Measurements from ENCODE around the gene UNC5C.
A peak's percentile ranks its signal among the peaks of the same experiment; 100 is the strongest.
"Not testable (repeated sequence)": the region's sequence is repeated elsewhere in the genome, so short reads cannot be mapped to it uniquely, and the experiment has no call there.

The UNC5C gene

DNA sequence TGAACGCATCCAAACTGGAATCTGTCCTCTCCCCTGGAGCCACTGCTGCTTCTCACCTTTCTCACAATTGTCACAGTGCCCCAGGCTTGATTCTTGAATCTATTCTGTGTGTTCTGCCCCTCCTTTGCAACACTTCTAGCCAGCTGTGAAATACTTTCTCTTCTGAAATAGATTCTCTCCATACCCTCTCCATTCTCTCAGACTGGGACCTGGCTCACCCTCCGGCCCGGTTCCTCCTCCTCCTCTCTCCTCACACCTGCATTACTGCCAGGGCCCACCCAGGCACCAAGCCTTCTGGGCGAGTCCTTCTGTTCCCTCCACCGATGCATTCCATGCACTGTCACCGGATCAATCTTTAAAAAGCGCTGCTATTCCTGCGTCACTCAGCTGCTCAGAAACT, 336.1 kb downstream of the UNC5C start:
- no peak for DNase-seq

GRCh38 chr4:95209927-95210326, 338.8 kb downstream of the UNC5C start:
- no peak for DNase-seq

DNA sequence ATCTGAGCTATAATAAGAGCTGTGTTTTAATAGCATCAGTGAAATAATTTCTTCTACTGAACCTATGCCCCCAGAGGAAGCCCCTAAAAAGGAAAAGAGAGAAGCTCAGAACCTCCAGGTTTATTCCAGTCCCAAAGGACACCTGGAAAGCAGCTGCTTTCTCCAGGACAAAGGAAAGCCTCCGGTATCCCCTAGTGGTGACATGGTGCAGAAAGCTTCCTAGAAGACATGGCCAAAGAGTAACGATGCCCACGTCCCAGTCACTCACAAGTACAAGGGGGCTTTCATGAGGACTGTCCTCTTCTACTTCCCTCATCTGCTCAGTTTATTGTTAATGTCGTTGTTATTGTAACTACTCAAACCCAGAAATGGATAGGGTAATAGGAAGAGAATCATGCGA, 343.9 kb downstream of the UNC5C start:
- no peak for DNase-seq

GRCh38 chr4:95204267-95204844, 344.4 kb downstream of the UNC5C start:
- DNase-seq, result no peak

DNA sequence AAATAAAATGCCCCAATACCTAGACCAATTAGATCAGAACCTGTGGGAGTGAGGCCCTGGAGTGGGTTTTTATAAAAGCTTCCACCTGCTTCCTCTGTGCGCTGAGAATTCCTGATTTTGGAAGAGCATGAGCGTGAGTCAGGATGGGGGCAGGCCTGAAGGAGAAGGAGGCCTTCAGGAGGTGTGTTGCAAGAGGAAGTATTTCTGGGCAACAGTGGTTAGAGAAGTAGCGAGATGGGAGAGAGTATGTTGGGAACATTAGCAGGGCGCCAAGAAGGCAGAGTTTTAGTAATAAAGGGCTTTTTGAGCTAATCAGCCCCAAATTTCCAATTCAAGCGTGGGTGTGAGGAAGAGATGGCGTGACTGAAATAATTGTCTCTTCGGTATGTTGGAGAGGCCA, 349.8 kb downstream of the UNC5C start:
- peak; percentile 49 to 61 for DNase-seq

GRCh38 chr4:95197353-95197752, 351.4 kb downstream of the UNC5C start:
- no peak for DNase-seq

DNA sequence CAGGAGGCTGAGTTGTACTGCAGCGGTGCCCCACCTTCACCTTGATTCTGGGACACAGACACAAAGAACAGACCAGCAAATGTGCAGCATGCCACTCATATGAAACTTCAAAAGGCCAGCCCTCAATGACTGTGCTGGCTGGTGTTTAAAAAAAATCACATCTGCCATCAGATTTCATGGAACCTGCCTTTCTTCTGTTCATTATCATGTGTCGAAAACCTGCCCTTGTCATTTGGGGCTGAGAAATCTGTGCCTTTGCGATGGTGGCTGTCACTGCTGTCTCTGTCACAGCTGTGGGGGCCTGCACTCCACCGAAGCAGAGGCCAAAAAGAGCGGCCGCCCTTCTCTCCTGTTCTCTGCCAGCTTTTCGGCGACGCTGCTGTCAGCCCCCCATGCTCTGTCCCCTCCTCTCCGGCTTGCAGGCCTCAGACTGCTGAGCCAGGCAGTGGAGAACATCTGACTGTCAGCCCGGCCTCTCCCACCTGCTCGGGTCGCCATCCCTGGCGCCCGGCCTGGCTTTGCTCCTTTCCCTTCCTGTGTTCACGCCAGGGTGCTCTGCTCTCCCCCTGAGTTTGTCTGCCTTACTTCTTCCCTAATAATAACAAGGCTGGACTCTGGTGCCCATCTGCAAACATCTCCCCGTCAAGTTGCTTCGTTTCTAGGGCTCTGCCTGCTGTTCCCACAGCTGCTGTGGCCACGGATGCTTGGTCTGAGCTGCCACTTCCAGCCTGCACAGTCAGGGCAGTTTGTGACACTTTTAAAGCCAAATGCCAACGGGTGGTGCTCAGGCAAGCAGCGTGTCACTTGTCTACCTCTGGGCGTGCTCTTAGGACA, 355.2 kb downstream of the UNC5C start:
- no peak for DNase-seq

DNA sequence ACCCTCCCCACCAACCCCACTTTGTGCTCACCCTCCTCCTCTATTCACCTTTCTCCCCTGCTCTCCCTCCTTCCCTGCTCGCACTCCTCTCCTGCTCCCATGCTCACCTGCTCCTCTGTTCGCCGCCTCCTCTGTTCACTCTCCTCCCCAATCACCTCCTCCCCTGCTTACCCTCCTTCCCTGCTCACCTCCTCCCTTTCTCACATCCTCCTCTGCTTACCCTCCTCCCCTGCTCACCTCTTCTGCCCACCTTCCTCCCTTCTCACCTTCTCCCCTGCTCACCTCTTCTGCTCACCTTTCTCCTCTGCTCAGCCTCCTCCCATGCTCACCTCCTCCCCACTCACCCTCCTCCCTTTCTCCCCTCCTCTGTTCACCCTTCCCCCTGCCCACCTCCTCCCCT, 357.2 kb downstream of the UNC5C start:
- DNase-seq, result no peak

DNA sequence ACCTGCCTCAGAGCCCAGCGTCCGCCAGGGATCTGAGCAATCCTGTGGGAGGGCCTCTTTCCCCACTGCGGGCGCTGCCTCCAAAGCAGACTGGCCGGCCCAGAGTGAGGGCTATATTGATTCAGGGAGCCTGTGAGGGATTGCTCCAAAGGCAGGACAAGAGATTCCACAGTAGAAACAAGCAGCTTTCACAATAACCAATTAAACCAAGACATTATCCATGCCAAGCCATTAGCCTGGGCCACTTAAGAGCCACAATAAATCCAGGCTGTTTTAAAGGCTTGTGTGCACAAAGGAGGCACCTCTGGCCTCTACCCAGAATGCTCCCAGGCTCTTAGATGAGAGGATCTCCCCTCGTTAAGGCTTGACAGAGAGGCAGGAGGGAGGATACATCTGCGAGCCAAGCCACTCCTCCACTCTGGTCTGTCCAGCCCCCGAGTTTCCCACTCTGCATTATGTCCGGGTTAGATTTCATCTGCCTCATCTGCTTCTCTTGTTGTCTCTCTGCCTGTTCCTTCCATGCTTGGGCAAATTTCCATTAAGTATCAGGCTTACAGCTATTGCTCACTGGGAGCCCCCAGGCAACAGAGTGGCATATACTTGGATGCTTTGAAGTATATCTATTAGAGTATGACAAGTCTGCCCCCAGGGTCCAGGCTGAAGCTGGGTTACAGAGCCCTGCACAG, 357.9 kb downstream of the UNC5C start:
- no peak for DNase-seq

- DNase-seq, result no peak
Measured at GRCh38 chr4:95188701-95189370, 359.9 kb downstream of the UNC5C start.

DNA sequence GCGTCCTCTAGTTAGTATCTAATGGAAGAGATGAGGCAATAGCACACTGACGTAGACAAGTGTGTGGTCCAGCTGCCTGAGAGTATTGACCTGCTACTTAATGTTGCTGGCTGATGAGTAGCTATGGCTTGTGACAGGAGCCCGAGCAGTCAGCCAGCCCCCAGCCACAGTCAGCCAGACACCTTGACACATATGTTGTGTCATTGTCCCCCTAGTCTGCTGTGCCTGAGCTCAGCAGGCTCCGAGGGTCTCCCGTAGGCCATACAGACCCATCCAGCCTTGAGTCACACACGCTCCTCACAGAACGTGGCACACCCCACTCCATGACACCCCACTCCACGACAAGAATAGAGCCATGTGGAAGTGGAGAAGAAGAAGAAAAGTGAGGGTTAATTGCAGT, 362.1 kb downstream of the UNC5C start:
- no peak for DNase-seq

DNA sequence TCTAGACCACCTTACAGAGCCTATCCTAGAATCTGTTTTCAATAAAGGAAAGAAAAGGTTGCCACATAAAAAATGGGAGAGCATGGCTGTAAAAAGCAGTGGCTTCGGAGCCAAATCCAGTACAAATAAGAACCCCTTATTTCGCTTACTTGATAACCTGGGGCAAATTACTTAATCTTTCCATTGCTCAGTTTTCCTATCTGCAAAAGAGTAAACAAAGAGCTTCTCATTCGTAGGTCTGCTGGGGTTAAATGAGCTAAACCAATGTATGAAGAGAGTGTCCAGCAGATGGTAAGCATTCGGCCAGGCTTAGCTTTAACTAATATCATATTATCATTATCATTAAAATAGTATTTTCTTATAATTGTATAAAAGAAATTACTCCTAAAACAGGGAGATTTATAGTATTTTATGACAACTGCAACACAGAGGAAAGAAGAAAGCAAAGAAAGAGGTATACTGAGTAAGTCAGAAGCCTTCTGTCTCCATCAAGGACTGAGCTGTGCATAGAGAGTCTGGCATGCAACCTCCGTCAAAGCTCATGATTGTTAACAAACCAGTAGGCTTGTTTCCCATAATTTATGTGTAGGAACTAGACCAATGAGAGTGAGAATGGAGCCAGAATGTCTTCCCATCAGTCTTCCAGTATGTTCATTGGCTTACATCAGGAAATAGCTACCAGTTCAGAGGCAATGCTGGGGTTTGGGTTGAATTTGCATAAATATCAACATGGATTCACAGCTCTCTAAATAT, 364.9 kb downstream of the UNC5C start:
- no peak for DNase-seq

GRCh38 chr4:95181996-95182306, 366.8 kb downstream of the UNC5C start:
- DNase-seq, result no peak

- no peak for DNase-seq
Measured at GRCh38 chr4:95181243-95181995, 367.4 kb downstream of the UNC5C start.

DNA sequence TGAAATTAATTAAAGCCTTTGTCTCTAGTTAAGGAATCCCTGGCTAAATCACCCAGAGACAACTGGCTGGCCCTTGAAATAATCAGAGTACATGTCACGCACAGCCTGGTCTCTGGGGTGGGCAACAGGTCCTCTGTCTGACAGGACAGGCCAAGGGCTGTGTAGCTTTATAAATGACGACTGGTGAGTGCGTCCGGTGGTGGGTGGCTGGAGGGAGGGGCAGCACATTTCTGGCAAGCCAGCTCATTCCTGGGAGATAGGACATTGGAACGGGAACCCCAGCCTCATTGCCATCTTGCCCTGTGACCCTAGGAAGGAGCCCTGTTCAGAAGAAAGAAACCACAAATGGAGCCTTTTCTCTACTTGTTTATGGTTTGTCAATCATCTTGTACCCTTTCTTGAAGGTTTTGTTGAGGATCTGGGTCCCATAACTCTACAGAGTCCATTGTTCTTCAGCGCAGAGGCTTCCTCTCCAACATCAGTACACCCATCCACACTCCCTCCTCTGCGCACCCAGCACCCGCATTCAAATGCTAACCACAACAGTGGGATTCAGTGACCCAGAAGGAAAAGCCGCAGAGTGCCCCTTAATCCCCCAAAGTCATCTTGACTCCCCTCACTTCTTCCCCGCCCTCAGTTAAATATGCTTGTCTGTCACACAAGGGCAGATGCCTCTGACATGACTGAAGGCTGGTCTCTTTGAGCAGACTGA, 368.1 kb downstream of the UNC5C start:
- DNase-seq, result no peak

- no peak for DNase-seq
Measured at GRCh38 chr4:95178938-95179337, 369.8 kb downstream of the UNC5C start.

GRCh38 chr4:95171377-95171776, 377.4 kb downstream of the UNC5C start:
- not testable (repeated sequence) for DNase-seq

- no peak for DNase-seq
Measured at GRCh38 chr4:95170176-95170575, 378.6 kb downstream of the UNC5C start.

GRCh38 chr4:95167805-95168204, 381.0 kb downstream of the UNC5C start:
- peak in 1 of 2 donors; percentile 1 for DNase-seq

DNA sequence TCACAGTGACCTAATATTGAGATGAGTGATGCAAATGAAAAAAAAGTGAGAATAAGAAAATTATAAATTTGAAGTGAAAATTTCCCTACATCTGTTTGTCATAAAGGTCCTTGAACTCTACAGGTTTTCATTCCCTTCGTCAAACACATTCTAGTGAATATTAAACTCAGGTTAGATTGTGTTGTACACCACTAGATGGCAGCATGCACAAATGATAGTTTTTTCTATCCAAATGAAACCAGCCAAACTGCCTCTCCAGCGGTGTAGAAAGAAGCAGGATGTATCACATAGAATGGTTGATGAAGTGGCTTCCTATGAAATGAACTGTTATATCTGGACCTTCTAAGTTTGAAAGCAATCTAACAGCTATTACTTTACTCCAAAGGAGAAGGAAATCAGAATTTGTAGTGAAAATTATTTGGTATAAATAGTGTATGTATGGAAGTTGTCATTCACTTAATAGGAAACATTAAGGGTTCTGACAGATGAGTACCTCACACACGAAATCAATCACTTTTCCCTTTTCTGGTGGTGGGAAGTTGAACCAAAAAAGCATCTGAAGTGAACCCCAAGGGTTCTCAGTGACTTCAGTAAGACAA, 382.7 kb downstream of the UNC5C start:
- peak; percentile 43 to 60 for DNase-seq

DNA sequence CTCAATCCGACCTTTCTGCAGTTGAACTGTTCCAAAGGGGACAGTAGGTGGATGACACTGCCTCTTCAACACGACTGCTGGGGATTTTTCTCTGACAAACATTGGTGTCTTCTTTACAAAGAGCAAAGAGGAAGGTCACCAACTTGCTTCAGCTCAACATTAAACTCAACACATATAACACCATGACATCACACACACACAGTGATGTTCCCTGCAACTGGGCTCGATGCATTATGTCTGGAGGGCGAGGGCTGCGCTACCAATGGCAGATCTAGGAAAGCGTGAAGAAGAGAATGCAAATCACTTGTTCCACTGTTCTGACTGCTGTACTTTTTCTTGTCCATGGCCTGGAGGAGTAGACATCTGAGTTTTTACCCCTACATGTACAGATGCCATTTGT, 385.9 kb downstream of the UNC5C start:
- DNase-seq, result no peak

All from inflammatory macrophage (primary cell).